ENCODE measurements around the gene ZNF341.
A peak's percentile ranks its signal among the peaks of the same experiment; 100 is the strongest.

The ZNF341 gene

DNA sequence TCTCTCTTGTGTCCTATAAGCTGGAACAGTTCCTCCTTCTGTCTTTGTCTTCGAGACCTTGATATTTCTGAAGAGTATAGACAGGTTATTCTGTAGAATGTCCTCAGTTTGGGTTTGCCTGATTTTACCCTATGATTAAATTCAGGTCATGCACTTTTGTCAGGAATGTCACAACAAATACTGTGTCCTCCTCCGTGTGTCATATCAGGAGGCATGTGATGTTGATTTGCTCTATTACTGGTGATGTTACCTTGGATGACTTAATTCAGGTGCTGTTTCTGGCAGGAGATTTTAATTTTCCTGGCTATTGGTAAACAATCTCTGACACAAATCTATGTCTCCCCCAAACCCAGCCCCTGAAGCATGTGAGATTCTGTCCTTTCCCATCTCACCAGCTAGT lies 46.0 kb downstream of the ZNF341 start:
- Histone ChIP-seq H3K27ac (ENCODE audit: low read length) (peak overlapping the region; percentile 97), H3K4me2 (ENCODE audit: low read length) (peak overlapping the region; percentile 70), H3K79me2 (ENCODE audit: low read length) (no peaks in the 10 kb centered on the region), H3K4me3 (ENCODE audit: low read length) (no peak overlapping the region), H3K4me1 (ENCODE audit: low read length) (peaks cover 65% of the 10 kb centered on the region), H3K9ac (ENCODE audit: low read length) (peak overlapping the region; percentile 24; the same call in 1 of the 2 replicates), H4K20me1 (ENCODE audit: insufficient read depth, low read length) (no peaks in the 10 kb centered on the region), H3K9me3 (ENCODE audit: insufficient read depth, low read length) (no peaks in the 10 kb centered on the region; the same call in 1 of the 2 replicates), H2AFZ (ENCODE audit: low read depth, low read length) (peak overlapping the region; percentile 49), H3K36me3 (replicated peaks; ENCODE audit: low read depth, low read length) (peaks cover 11% of the 10 kb centered on the region), H3K27me3 (ENCODE audit: low read depth, low read length) (no peaks in the 10 kb centered on the region)
- no peak for TF ChIP-seq EZH2phosphoT487 (IDR thresholded peaks at IDR 0.05; ENCODE audit: low read depth)
- TF ChIP-seq, protein P1, sequence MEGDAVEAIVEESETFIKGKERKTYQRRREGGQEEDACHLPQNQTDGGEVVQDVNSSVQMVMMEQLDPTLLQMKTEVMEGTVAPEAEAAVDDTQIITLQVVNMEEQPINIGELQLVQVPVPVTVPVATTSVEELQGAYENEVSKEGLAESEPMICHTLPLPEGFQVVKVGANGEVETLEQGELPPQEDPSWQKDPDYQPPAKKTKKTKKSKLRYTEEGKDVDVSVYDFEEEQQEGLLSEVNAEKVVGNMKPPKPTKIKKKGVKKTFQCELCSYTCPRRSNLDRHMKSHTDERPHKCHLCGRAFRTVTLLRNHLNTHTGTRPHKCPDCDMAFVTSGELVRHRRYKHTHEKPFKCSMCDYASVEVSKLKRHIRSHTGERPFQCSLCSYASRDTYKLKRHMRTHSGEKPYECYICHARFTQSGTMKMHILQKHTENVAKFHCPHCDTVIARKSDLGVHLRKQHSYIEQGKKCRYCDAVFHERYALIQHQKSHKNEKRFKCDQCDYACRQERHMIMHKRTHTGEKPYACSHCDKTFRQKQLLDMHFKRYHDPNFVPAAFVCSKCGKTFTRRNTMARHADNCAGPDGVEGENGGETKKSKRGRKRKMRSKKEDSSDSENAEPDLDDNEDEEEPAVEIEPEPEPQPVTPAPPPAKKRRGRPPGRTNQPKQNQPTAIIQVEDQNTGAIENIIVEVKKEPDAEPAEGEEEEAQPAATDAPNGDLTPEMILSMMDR (IDR thresholded peaks at IDR 0.05; ENCODE audit: low read depth, low read length) = no peak

DNA sequence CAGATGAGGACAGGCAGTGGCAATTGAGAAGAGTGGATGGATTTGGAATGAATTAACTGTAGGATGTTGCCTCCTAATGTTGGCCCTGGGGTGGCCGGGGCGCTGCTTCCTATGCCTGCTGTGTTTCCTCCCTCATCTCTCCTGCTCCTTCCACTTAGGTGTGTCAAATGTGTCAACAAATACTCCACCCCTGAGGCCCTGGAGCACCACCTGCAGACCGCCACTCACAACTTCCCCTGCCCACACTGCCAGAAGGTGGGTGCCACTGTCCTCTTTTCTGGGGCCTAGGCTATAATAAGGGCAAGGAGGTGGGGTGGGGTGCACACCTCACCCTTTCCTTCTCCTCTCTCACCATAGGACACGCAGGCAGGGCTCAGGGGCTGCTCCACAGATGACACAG lies 49.3 kb downstream of the ZNF341 start:
- peaks cover 37% of the 10 kb centered on the region for H3K4me1 ChIP-seq (ENCODE audit: low read length)
- no peaks in the 10 kb centered on the region; the same call in 1 of the 2 replicates for H3K9me3 ChIP-seq (ENCODE audit: insufficient read depth, low read length)
- H2AFZ ChIP-seq (ENCODE audit: low read depth, low read length) = no peak overlapping the region
- no peak overlapping the region for H3K9ac ChIP-seq (ENCODE audit: low read length)
- no peak overlapping the region for H3K4me2 ChIP-seq (ENCODE audit: low read length)
- no peak overlapping the region for H3K27ac ChIP-seq (ENCODE audit: low read length)
- peaks cover 3% of the 10 kb centered on the region for H3K36me3 ChIP-seq (replicated peaks; ENCODE audit: low read depth, low read length)
- TF ChIP-seq, protein P1 (IDR thresholded peaks at IDR 0.05; ENCODE audit: low read depth, low read length) = no peak
- no peak for TF ChIP-seq EZH2phosphoT487 (IDR thresholded peaks at IDR 0.05; ENCODE audit: low read depth)
- no peaks in the 10 kb centered on the region for H3K79me2 ChIP-seq (ENCODE audit: low read length)
- H3K27me3 ChIP-seq (ENCODE audit: low read depth, low read length) = no peaks in the 10 kb centered on the region
- H4K20me1 ChIP-seq (ENCODE audit: insufficient read depth, low read length) = no peaks in the 10 kb centered on the region
- H3K4me3 ChIP-seq (ENCODE audit: low read length) = no peak overlapping the region

DNA sequence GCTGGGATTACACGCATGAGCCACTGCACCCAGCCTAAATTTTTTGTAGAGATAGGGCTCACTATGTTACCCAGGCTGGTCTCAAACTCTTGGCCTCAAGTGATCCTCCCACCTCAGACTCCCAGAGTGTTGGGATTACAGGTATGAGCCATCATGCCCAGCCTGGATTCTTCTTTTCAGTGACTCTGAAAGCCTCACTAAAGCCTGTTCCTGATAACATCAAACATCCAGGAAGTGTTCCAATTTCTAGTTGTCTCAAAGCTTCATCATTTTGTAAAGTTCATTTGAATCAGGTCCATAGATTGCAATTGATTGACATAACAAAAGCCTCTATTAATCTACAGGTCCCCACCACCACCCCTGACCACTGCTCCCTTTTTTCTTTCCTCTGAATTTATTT lies 50.1 kb downstream of the ZNF341 start:
- no peak overlapping the region for H3K27ac ChIP-seq (ENCODE audit: low read length)
- H3K9me3 ChIP-seq (ENCODE audit: insufficient read depth, low read length) = no peaks in the 10 kb centered on the region; the same call in 1 of the 2 replicates
- no peak for TF ChIP-seq EZH2phosphoT487 (IDR thresholded peaks at IDR 0.05; ENCODE audit: low read depth)
- TF ChIP-seq, protein P1 (IDR thresholded peaks at IDR 0.05; ENCODE audit: low read depth, low read length) = no peak
- no peak overlapping the region for H3K9ac ChIP-seq (ENCODE audit: low read length)
- H3K4me2 ChIP-seq (ENCODE audit: low read length) = no peak overlapping the region
- no peaks in the 10 kb centered on the region for H3K27me3 ChIP-seq (ENCODE audit: low read depth, low read length)
- H3K36me3 ChIP-seq (replicated peaks; ENCODE audit: low read depth, low read length) = peaks cover 3% of the 10 kb centered on the region
- no peaks in the 10 kb centered on the region for H4K20me1 ChIP-seq (ENCODE audit: insufficient read depth, low read length)
- H3K4me3 ChIP-seq (ENCODE audit: low read length) = no peak overlapping the region
- H2AFZ ChIP-seq (ENCODE audit: low read depth, low read length) = no peak overlapping the region
- peaks cover 37% of the 10 kb centered on the region for H3K4me1 ChIP-seq (ENCODE audit: low read length)
- H3K79me2 ChIP-seq (ENCODE audit: low read length) = no peaks in the 10 kb centered on the region

DNA sequence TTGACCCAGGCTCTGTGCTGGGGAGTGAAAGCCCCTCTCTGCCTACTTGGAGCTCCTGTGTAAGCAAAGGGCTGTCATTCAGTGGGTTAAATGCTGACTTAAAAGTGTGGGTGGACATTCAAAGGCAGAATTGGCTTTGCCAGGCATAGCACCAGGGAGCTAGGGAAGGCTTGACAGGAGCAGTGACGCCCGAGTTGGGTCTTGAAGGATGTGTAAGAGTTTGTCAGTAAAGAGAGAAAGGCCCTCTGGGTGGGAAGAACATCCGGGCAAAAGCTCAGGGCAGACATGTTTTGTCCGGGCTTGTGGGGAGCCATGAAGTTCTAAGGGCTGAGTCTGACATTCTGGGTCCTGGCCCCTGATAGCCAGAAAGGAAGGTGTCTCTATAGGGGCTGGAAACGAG lies 51.5 kb downstream of the ZNF341 start:
- H3K36me3 ChIP-seq (replicated peaks; ENCODE audit: low read depth, low read length) = peaks cover 3% of the 10 kb centered on the region
- no peak overlapping the region for H3K4me2 ChIP-seq (ENCODE audit: low read length)
- no peak overlapping the region for H3K4me3 ChIP-seq (ENCODE audit: low read length)
- no peak overlapping the region for H2AFZ ChIP-seq (ENCODE audit: low read depth, low read length)
- peaks cover 26% of the 10 kb centered on the region for H3K4me1 ChIP-seq (ENCODE audit: low read length)
- H4K20me1 ChIP-seq (ENCODE audit: insufficient read depth, low read length) = no peaks in the 10 kb centered on the region
- no peaks in the 10 kb centered on the region; the same call in 1 of the 2 replicates for H3K9me3 ChIP-seq (ENCODE audit: insufficient read depth, low read length)
- H3K27me3 ChIP-seq (ENCODE audit: low read depth, low read length) = no peaks in the 10 kb centered on the region
- no peak for TF ChIP-seq EZH2phosphoT487 (IDR thresholded peaks at IDR 0.05; ENCODE audit: low read depth)
- TF ChIP-seq, protein P1 (IDR thresholded peaks at IDR 0.05; ENCODE audit: low read depth, low read length) = no peak
- no peaks in the 10 kb centered on the region for H3K79me2 ChIP-seq (ENCODE audit: low read length)
- no peak overlapping the region for H3K9ac ChIP-seq (ENCODE audit: low read length)
- no peak overlapping the region for H3K27ac ChIP-seq (ENCODE audit: low read length)
